SK-N-SH (cell line): ENCODE measurements around the gene BCLAF1. TPM values are rescaled to one million over a fixed set of nuclear protein-coding genes. Genes with fewer than 3 reads are reported as not detected.

Experiments used
- CTCF ChIA-PET: fragments of 300-600, 350-600 bp; formaldehyde crosslinking; extraction: SDS; loops from one replicate; lab custom pipeline; 2021; lab: Yijun Ruan, JAX
- POLR2A ChIA-PET: fragments of 350-600 bp; sonication (Branson Sonifier 250); formaldehyde crosslinking; extraction: SDS; loops from one replicate; lab custom pipeline; 2020; ENCODE audit warnings: antibody characterized with exemption, inconsistent platforms; lab: Yijun Ruan, JAX
- DNase-seq: peaks from one replicate; pipeline ENCODE4 v3.0.0; 2012
- H2AFZ ChIP-seq: fragments of 200-600 bp; sonication (generic); 2 replicates; pipeline ENCODE4 v1.8.1; 2016; ENCODE audit warnings: antibody characterized with exemption, mild to moderate bottlenecking, low read depth
- H3F3A ChIP-seq: fragments of 200-600 bp; sonication (generic); replicated peaks from 2 replicates; pipeline ENCODE3; 2016; ENCODE audit warnings: antibody characterized with exemption, mild to moderate bottlenecking; ENCODE audit not compliant: insufficient read depth
- H3K27ac ChIP-seq, 2 experiments: fragments of 200-500 bp in 1 of 2; fragments of 200-600 bp in 1 of 2; sonication (Bioruptor generic) in 1 of 2; sonication (generic), shearing (Covaris generic) in 1 of 2; 2 replicates each; pipeline versions ENCODE4 v1.5.1 to v1.6.1; 2014 to 2016; ENCODE audit warnings: low read depth in 2 of 2, inconsistent platforms in 1 of 2, low read length in 1 of 2, mild to moderate bottlenecking in 1 of 2, mixed read lengths in 1 of 2
- H3K27me3 ChIP-seq: fragments of 200-600 bp; sonication (generic), shearing (Covaris generic); 2 replicates; pipeline ENCODE4 v1.6.1; 2016; ENCODE audit warnings: mixed run types; ENCODE audit not compliant: insufficient read depth
- H3K36me3 ChIP-seq, 2 experiments: fragments of 200-500 bp in 1 of 2; fragments of 200-600 bp in 1 of 2; sonication (Bioruptor generic) in 1 of 2; sonication (generic) in 1 of 2; replicated peaks in 1 of 2; 2 replicates each; pipeline versions ENCODE3 to v1.5.1; 2014 to 2016; ENCODE audit warnings: low read length in 1 of 2, mild to moderate bottlenecking in 1 of 2; ENCODE audit not compliant: insufficient read depth in 2 of 2, control insufficient read depth in 1 of 2
- H3K4me1 ChIP-seq, 2 experiments: fragments of 200-500 bp in 1 of 2; fragments of 200-600 bp in 1 of 2; sonication (Bioruptor generic) in 1 of 2; sonication (generic), shearing (Covaris generic) in 1 of 2; 2 replicates each; pipeline versions ENCODE4 v1.5.1 to v1.6.1; 2014 to 2016; ENCODE audit warnings: low read depth in 1 of 2, low read length in 1 of 2, mixed run types in 1 of 2; ENCODE audit not compliant: insufficient read depth in 2 of 2, control insufficient read depth in 1 of 2
- H3K4me2 ChIP-seq: fragments of 200-600 bp; sonication (generic), shearing (Covaris generic); 2 replicates; pipeline ENCODE4 v1.6.1; 2017; ENCODE audit warnings: mixed run types
- H3K4me3 ChIP-seq, 2 experiments: fragments of 200-500 bp in 1 of 2; fragments of 200-600 bp in 1 of 2; sonication (Bioruptor generic) in 1 of 2; sonication (generic), shearing (Covaris generic) in 1 of 2; 2 replicates each; pipeline versions ENCODE4 v1.5.1 to v1.8.1; 2014 to 2016; ENCODE audit warnings: low read depth in 2 of 2, inconsistent platforms in 1 of 2, low read length in 1 of 2, mild to moderate bottlenecking in 1 of 2, mixed read lengths in 1 of 2, moderate library complexity in 1 of 2
- H3K79me2 ChIP-seq: fragments of 200-600 bp; sonication (generic); 2 replicates; pipeline ENCODE4 v1.8.1; 2017; ENCODE audit warnings: mild to moderate bottlenecking; ENCODE audit not compliant: insufficient read depth
- H3K9ac ChIP-seq: fragments of 200-600 bp; sonication (generic); 2 replicates; pipeline ENCODE4 v1.6.1; 2017; ENCODE audit warnings: mixed run types
- H3K9me2 ChIP-seq: fragments of 200-600 bp; sonication (generic); 2 replicates; pipeline ENCODE4 v1.6.1; 2017; ENCODE audit warnings: mixed run types
- H3K9me3 ChIP-seq: fragments of 200-600 bp; sonication (generic); 2 replicates; pipeline ENCODE4 v1.6.1; 2017; ENCODE audit warnings: mixed run types, mild to moderate bottlenecking, moderate library complexity
- H4K20me1 ChIP-seq: fragments of 200-600 bp; sonication (generic); 2 replicates; pipeline ENCODE4 v1.6.1; 2017; ENCODE audit warnings: mild to moderate bottlenecking, mixed run types; ENCODE audit not compliant: insufficient read depth
- CHD2 ChIP-seq: fragments of 150-350 bp; IDR thresholded peaks from 2 replicates; pipeline ENCODE4 v1.6.1; 2018; ENCODE audit warnings: low read length; ENCODE audit not compliant: partially characterized antibody
- EZH2phosphoT487 ChIP-seq: fragments of 200-600 bp; sonication (generic); IDR thresholded peaks from 2 replicates; pipeline ENCODE4 v1.6.1; 2017; ENCODE audit warnings: low read depth, mixed run types, mild to moderate bottlenecking, antibody characterized with exemption, moderate library complexity, borderline replicate concordance
- FOSL2 ChIP-seq: IDR thresholded peaks from 2 replicates; pipeline ENCODE4 v1.4.0; 2012; ENCODE audit warnings: low read depth, mild to moderate bottlenecking, moderate library complexity, borderline replicate concordance
- FOXJ3 ChIP-seq: sonication (generic); formaldehyde crosslinking; IDR thresholded peaks from 2 replicates; pipeline ENCODE4 v1.5.1; 2020; ENCODE audit warnings: mild to moderate bottlenecking, missing genetic modification reagents
- FOXM1 ChIP-seq: IDR thresholded peaks from 2 replicates; pipeline ENCODE4 v1.4.0; 2012; ENCODE audit warnings: low read depth, mild to moderate bottlenecking
- GABPA ChIP-seq: IDR thresholded peaks from 2 replicates; pipeline ENCODE4 v1.4.0; 2012; ENCODE audit warnings: low read depth, mild to moderate bottlenecking
- JUND ChIP-seq: IDR thresholded peaks from 2 replicates; pipeline ENCODE4 v1.4.0; 2012
- MEF2A ChIP-seq: IDR thresholded peaks from 2 replicates; pipeline ENCODE4 v1.4.0; 2012; ENCODE audit warnings: low read depth, borderline replicate concordance
- MXI1 ChIP-seq: IDR thresholded peaks from 2 replicates; pipeline ENCODE4 v1.6.1; 2012; ENCODE audit warnings: mild to moderate bottlenecking, low read depth, low read length, improper control_type of control experiment
- NFIC ChIP-seq: IDR thresholded peaks from 2 replicates; pipeline ENCODE4 v1.4.0; 2012; ENCODE audit warnings: borderline replicate concordance
- NRF1 ChIP-seq: IDR thresholded peaks from 2 replicates; pipeline ENCODE4 v1.6.1; 2012; ENCODE audit warnings: low read depth, mild to moderate bottlenecking, low read length
- POLR2AphosphoS5 ChIP-seq: IDR thresholded peaks from 2 replicates; pipeline ENCODE4 v1.6.1; 2012; ENCODE audit warnings: low read depth, low read length
- RXRA ChIP-seq: IDR thresholded peaks from 2 replicates; pipeline ENCODE4 v1.4.0; 2012; ENCODE audit warnings: low read depth, mild to moderate bottlenecking, borderline replicate concordance
- SIN3A ChIP-seq: IDR thresholded peaks from 2 replicates; pipeline ENCODE4 v1.6.1; 2012; ENCODE audit warnings: low read depth, mild to moderate bottlenecking, low read length, moderate library complexity, borderline replicate concordance
- SMC3 ChIP-seq: IDR thresholded peaks from 2 replicates; pipeline ENCODE4 v1.6.1; 2012; ENCODE audit warnings: low read depth, low read length, improper control_type of control experiment
- TEAD4 ChIP-seq: IDR thresholded peaks from 2 replicates; pipeline ENCODE4 v1.4.0; 2012; ENCODE audit warnings: mild to moderate bottlenecking, borderline replicate concordance; ENCODE audit not compliant: insufficient read depth
- WGBS: methylation state at CpG from one replicate; pipeline ENCODE4 v1.1.6; 2017; ENCODE audit warnings: low lambda C conversion rate; 5-methylcytosine and 5-hydroxymethylcytosine counted together
- polyA plus RNA-seq, 3 experiments: library from polyadenylated mRNA; depleted of rRNA; stranded (reverse); fragments of >200 nt; gene quantifications; 2 replicates each; pipeline ENCODE4 v1.2.3, GENCODE V29; 2012
- TF ChIP-seq, protein P1 (sequence below): IDR thresholded peaks from 2 replicates; pipeline ENCODE4 v1.4.0; 2012; ENCODE audit warnings: low read depth, borderline replicate concordance
- TF ChIP-seq, protein P2 (sequence below): IDR thresholded peaks from 2 replicates; pipeline ENCODE4; 2012
- TF ChIP-seq, protein P3 (sequence below): fragments of 150-350 bp; IDR thresholded peaks from 2 replicates; pipeline ENCODE4 v1.6.1; 2016; ENCODE audit warnings: mild to moderate bottlenecking, low read depth, low read length
- TF ChIP-seq, protein P4 (sequence below): fragments of 200-600 bp; sonication (generic); IDR thresholded peaks from 2 replicates; pipeline ENCODE4 v1.6.1; 2017; ENCODE audit warnings: antibody characterized with exemption, mild to moderate bottlenecking, moderate library complexity
- TF ChIP-seq, protein P5 (sequence below): IDR thresholded peaks from 2 replicates; pipeline ENCODE4 v1.4.0; 2012; ENCODE audit warnings: low read depth

The BCLAF1 gene
- polyA plus RNA-seq, 1 of the 3 experiments (the other 2 are of a cell fraction): 21.9 TPM

DNA sequence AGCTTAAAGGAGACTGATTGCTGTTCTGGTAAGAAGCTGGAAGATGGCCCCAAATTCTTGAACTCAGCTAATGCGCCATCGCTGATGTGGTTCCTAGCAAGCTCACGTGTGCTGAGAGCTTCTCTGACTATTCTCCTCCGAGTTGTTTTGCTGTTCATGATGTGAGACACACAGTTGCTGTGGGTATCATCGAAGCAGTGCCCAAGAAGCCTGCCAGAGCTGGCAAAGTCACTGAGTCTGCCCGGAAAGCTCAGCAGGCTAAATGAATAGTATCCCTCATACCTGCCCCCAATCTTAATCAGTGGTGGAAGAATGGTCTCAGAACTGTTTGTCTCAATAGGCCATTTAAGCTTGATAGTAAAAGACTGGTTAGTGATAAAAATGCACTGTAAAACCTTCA lies 28.3 kb upstream of the BCLAF1 start:
- Histone ChIP-seq H3K27me3 (no peaks in the 10 kb centered on the region; the same call in 1 of the 2 replicates), H3K36me3 (no peaks in the 10 kb centered on the region), H3K9ac (no peak overlapping the region), H3K4me2 (0 out of 2 replicates have a peak overlapping the region, but pooled peaks have one; percentile 20), H3F3A (no peaks in the 10 kb centered on the region), H3K79me2 (no peaks in the 10 kb centered on the region), H4K20me1 (no peaks in the 10 kb centered on the region), H3K4me3 (no peak overlapping the region), H3K4me1 (no peaks in the 10 kb centered on the region), H3K9me2 (no peaks in the 10 kb centered on the region), H2AFZ (no peak overlapping the region), H3K27ac (no peak overlapping the region), H3K9me3 (no peaks in the 10 kb centered on the region)
- ChIA-PET CTCF (interaction anchor here (0.9 to 3.0 kb wide), 25 partner anchors 9 to 868 kb away, joined by 3 to 20 read pairs (median 4); partner anchors contain the start of gene BCLAF1), POLR2A (interaction anchor here (1.7 kb wide), 1 partner anchor 28 kb away, joined by 8 read pairs; the partner anchor contains the start of gene BCLAF1)
- no peak for TF ChIP-seq RXRA
- TF ChIP-seq FOXM1: no peak
- TF ChIP-seq CHD2: no peak
- TF ChIP-seq GABPA: no peak
- TF ChIP-seq FOXJ3 (CRISPR knock-in tag): no peak
- DNase-seq: no peak
- WGBS: 70% methylated on average over 6 of the region's 6 CpGs

DNA sequence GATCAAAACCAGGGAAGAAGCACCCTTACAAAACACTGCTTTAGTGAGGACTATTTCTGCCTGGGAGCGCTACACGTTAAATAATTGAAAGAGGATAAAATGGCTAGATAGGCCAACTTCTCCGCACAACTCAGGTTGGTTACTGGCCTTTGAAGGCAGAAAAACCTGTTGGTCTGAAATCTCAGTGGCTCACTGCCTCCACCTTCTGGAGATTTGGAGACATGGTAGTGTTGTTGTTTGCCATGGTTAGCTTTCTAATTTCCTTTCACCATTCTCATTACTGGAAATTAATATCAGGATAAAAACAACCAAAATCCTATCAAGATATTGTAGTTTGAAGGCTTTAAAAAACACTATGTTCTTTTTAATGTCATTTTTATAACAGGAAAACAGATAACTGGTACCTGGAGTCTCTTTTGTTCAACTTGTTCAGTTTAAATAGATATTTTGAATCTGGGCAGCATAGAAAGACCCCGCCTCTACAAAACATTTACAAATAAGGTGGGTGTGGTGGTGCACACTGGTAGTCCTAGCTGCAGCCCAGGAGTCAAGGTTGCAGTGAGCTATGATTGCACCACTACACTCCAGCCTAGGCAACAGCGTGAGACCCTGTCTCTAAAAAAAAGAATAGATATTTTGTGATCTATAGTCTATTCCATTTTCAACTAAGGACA lies 27.5 kb upstream of the BCLAF1 start:
- ChIA-PET CTCF (interaction anchor here (0.5 to 3.0 kb wide), 47 partner anchors 9 to 867 kb away, joined by 3 to 20 read pairs (median 4); partner anchors contain the start of genes BCLAF1 and MTFR2), POLR2A (interaction anchor here (1.0 to 1.7 kb wide), 2 partner anchors 9 to 27 kb away, joined by 3 to 8 read pairs; partner anchors contain the start of gene BCLAF1)
- Histone ChIP-seq H3K4me3 (peak overlapping the region in 1 of 2 experiments; percentile 39; a peak in 1 of 4 replicates), H2AFZ (no peak overlapping the region), H3K4me1 (no peaks in the 10 kb centered on the region), H3K79me2 (no peaks in the 10 kb centered on the region), H3K9me2 (no peaks in the 10 kb centered on the region), H3K27me3 (no peaks in the 10 kb centered on the region; the same call in 1 of the 2 replicates), H3K9ac (no peak overlapping the region), H3F3A (no peaks in the 10 kb centered on the region), H3K9me3 (no peaks in the 10 kb centered on the region), H4K20me1 (no peaks in the 10 kb centered on the region), H3K36me3 (no peaks in the 10 kb centered on the region), H3K27ac (no peak overlapping the region), H3K4me2 (no peak overlapping the region)
- 43% methylated on average over 5 of the region's 5 CpGs for WGBS
- DNase-seq: peak; percentile 53
- TF ChIP-seq MXI1: 0 out of 2 replicates have a peak, but pooled peaks have one; percentile 21
- TF ChIP-seq SIN3A: no peak
- peak; percentile 84 for TF ChIP-seq SMC3
- no peak for TF ChIP-seq NFIC
- no peak for TF ChIP-seq TEAD4
- no peak for TF ChIP-seq NRF1
- TF ChIP-seq, protein P1, sequence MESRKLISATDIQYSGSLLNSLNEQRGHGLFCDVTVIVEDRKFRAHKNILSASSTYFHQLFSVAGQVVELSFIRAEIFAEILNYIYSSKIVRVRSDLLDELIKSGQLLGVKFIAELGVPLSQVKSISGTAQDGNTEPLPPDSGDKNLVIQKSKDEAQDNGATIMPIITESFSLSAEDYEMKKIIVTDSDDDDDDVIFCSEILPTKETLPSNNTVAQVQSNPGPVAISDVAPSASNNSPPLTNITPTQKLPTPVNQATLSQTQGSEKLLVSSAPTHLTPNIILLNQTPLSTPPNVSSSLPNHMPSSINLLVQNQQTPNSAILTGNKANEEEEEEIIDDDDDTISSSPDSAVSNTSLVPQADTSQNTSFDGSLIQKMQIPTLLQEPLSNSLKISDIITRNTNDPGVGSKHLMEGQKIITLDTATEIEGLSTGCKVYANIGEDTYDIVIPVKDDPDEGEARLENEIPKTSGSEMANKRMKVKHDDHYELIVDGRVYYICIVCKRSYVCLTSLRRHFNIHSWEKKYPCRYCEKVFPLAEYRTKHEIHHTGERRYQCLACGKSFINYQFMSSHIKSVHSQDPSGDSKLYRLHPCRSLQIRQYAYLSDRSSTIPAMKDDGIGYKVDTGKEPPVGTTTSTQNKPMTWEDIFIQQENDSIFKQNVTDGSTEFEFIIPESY: no peak
- TF ChIP-seq, protein P2, sequence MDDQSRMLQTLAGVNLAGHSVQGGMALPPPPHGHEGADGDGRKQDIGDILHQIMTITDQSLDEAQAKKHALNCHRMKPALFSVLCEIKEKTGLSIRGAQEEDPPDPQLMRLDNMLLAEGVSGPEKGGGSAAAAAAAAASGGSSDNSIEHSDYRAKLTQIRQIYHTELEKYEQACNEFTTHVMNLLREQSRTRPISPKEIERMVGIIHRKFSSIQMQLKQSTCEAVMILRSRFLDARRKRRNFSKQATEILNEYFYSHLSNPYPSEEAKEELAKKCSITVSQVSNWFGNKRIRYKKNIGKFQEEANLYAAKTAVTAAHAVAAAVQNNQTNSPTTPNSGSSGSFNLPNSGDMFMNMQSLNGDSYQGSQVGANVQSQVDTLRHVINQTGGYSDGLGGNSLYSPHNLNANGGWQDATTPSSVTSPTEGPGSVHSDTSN: no peak
- no peak for TF ChIP-seq JUND
- no peak for TF ChIP-seq FOSL2
- TF ChIP-seq, protein P3, sequence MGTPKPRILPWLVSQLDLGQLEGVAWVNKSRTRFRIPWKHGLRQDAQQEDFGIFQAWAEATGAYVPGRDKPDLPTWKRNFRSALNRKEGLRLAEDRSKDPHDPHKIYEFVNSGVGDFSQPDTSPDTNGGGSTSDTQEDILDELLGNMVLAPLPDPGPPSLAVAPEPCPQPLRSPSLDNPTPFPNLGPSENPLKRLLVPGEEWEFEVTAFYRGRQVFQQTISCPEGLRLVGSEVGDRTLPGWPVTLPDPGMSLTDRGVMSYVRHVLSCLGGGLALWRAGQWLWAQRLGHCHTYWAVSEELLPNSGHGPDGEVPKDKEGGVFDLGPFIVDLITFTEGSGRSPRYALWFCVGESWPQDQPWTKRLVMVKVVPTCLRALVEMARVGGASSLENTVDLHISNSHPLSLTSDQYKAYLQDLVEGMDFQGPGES: no peak
- TF ChIP-seq, protein P4, sequence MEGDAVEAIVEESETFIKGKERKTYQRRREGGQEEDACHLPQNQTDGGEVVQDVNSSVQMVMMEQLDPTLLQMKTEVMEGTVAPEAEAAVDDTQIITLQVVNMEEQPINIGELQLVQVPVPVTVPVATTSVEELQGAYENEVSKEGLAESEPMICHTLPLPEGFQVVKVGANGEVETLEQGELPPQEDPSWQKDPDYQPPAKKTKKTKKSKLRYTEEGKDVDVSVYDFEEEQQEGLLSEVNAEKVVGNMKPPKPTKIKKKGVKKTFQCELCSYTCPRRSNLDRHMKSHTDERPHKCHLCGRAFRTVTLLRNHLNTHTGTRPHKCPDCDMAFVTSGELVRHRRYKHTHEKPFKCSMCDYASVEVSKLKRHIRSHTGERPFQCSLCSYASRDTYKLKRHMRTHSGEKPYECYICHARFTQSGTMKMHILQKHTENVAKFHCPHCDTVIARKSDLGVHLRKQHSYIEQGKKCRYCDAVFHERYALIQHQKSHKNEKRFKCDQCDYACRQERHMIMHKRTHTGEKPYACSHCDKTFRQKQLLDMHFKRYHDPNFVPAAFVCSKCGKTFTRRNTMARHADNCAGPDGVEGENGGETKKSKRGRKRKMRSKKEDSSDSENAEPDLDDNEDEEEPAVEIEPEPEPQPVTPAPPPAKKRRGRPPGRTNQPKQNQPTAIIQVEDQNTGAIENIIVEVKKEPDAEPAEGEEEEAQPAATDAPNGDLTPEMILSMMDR: peak; percentile 76
- no peak for TF ChIP-seq FOXM1
- no peak for TF ChIP-seq EZH2phosphoT487
- no peak for TF ChIP-seq MEF2A
- TF ChIP-seq, protein P5, sequence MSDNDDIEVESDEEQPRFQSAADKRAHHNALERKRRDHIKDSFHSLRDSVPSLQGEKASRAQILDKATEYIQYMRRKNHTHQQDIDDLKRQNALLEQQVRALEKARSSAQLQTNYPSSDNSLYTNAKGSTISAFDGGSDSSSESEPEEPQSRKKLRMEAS: no peak
- no peak for TF ChIP-seq GABPA
- no peak for TF ChIP-seq POLR2AphosphoS5
